Endothelial cell of umbilical vein (primary cell): ENCODE data around the gene NIPA2.

ENCODE experiments used
- CTCF ChIP-seq, 2 donors: IDR thresholded peaks; 1 replicate in 1 of 2; 2 replicates in 1 of 2; pipeline ENCODE4 v1.5.1; 2011; ENCODE audit warnings: low read length in 2 of 2, mild to moderate bottlenecking in 2 of 2, moderate library complexity in 2 of 2, control low read depth in 1 of 2, inconsistent platforms in 1 of 2, low read depth in 1 of 2; ENCODE audit not compliant: insufficient read depth in 1 of 2; ENCODE audit errors: extremely low read depth in 1 of 2
- EZH2 ChIP-seq: IDR thresholded peaks from 2 replicates; pipeline ENCODE4 v1.6.1; 2012; ENCODE audit warnings: borderline replicate concordance, low read depth, mild to moderate bottlenecking, moderate library complexity, low read length, inconsistent platforms; ENCODE audit not compliant: severe bottlenecking
- FOS ChIP-seq: IDR thresholded peaks from 2 replicates; pipeline ENCODE4 v1.6.1; 2011; ENCODE audit warnings: mild to moderate bottlenecking, low read length, moderate library complexity, borderline replicate concordance; ENCODE audit not compliant: insufficient read depth
- GATA2 ChIP-seq: IDR thresholded peaks from 2 replicates; pipeline ENCODE4 v1.7.0; 2011; ENCODE audit warnings: low read depth, mild to moderate bottlenecking, moderate library complexity, mixed read lengths, low read length; ENCODE audit not compliant: insufficient read length, insufficient read depth
- JUN ChIP-seq: IDR thresholded peaks from 2 replicates; pipeline ENCODE4 v1.6.1; 2011; ENCODE audit warnings: borderline replicate concordance, low read depth; ENCODE audit not compliant: insufficient read length, insufficient read depth
- MYC ChIP-seq: IDR thresholded peaks from one replicate; pipeline ENCODE4 v1.6.1; 2011; ENCODE audit warnings: mild to moderate bottlenecking, low read depth, low read length
- POLR2A ChIP-seq: IDR thresholded peaks from 2 replicates; pipeline ENCODE4 v1.6.1; 2012; ENCODE audit warnings: low read depth, mild to moderate bottlenecking, control low read depth, low read length
- POLR2AphosphoS5 ChIP-seq: IDR thresholded peaks from 2 replicates; pipeline ENCODE4 v1.6.1; 2012; ENCODE audit warnings: low read depth, mild to moderate bottlenecking, control low read depth, low read length, moderate library complexity; ENCODE audit not compliant: insufficient read depth
- TF ChIP-seq, protein P1 (sequence below): IDR thresholded peaks from 2 replicates; pipeline ENCODE4 v1.6.1; 2011; ENCODE audit not compliant: insufficient read depth, insufficient read length

- TF ChIP-seq POLR2AphosphoS5 (no peak), CTCF (IDR thresholded peaks at IDR 0.05; ENCODE audit: extremely low read depth in 1 of 2, insufficient read depth in 1 of 2, low read depth in 1 of 2, low read length in 2 of 2) (no peak), EZH2 (no peak), POLR2A (no peak), JUN (no peak), FOS (no peak), MYC (no peak), GATA2 (no peak)
- TF ChIP-seq, protein P1, sequence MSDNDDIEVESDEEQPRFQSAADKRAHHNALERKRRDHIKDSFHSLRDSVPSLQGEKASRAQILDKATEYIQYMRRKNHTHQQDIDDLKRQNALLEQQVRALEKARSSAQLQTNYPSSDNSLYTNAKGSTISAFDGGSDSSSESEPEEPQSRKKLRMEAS: no peak
Measured at GRCh38 chr15:22867886-22868285, 29.4 kb downstream of the NIPA2 start.
